Activated CD4-positive, alpha-beta T cell treated with anti-CD3 and anti-CD28 coated beads, Interleukin-2, Interleukin-4, amounts not matched to agents 100 ng/mL and 50 ng/mL, durations not matched to agents 16 hours and 8 hours (primary cell): ENCODE measurements around the gene DISP3.

Source experiments
- DNase-seq: peaks from one replicate; pipeline ENCODE4 v3.0.0-alpha.2; 2020; ENCODE audit warnings: low spot score

DISP3 gene

DNA sequence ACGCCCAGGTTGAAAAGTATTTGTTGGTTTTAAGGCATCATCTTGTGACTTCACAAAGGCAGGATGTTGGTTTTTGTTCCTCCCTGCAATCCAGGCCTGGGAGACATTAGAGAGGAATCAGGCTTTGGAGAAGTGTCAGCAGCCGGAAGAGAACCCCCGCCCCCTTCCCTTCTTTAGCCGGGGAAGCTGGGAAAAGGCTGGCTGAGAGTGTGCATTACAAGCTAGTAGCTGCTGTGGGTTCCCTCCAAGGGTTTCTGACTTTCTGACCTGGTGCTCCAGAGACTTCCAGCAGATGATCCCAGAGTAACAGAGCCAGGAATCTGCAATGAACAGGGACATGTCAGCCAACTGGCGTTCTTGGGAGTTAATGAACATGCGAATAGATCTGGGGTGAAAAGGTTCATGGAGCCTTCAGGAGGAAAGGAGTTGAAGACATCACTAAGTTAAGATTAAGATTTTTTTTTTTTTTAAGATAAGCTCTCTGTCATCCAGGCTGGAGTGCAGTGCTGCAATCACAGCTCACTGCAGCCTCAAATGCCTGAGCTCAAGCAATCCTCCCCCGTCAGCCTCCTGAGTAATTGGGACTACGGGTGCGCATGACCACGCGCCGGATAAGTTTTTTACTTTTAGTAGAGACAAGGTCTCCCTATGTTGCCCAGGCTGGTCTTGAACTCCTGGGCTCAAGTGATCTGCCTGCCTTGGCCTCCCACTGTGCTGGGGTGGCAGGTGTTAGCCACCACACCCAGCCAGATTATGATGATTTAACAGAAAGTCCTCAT is 7.5 kb downstream of the DISP3 start:
- DNase-seq, result no peak

DNA sequence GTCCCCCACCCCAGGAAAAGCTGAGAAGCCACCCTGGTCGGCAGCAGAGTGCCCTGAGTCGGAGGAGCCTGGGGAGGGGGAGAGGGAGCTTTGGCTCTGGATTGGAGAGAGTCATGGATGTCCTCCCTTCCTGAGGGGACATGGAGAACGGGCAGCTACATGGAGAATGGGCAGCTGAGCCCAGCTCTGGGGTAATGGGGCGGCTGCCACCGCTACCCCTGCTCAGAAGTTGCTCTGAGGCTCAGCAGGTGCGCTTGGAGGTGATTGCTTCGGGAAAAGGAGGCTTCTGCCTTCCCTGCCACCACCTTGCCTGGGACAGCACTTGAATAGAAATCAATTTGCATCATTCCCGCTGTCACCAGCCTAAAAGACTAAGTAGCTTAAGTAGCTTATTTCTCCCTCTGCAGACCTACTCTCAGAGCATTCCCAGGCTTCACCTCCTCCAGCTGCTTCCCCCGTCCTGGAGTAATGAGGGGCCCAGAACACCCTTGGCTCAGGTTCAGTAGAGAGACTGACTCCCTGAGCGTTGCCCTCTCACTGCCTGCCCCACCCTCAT is 8.3 kb downstream of the DISP3 start:
- DNase-seq, result no peak

DNA sequence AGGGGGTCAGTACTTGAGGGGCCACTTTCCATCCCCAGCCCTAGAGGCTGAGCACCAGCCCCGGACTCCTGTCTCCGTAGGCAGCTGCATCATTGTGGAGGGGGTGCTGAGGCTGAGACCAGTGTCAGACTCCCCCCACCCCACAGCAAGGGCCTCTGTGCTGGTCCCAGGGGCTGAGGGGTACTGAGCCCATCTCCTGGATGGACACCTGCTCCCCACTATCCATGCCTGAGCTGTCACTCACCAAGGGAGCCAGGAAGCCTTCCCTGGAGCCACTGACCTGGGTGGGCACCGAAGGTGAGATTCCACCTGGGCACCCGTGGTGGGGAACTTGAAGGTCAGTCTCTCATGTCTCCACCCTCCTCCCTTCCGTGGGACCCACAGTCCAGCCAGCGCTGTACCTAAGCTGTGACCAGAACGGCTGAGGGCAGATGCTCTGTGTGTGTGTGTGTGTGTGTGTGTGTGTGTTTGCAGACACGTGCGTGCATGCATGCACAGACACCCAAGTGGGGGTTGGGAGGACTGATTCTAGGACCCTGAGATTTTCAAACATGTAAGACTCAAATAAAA is 9.3 kb downstream of the DISP3 start:
- DNase-seq, result no peak

DNA sequence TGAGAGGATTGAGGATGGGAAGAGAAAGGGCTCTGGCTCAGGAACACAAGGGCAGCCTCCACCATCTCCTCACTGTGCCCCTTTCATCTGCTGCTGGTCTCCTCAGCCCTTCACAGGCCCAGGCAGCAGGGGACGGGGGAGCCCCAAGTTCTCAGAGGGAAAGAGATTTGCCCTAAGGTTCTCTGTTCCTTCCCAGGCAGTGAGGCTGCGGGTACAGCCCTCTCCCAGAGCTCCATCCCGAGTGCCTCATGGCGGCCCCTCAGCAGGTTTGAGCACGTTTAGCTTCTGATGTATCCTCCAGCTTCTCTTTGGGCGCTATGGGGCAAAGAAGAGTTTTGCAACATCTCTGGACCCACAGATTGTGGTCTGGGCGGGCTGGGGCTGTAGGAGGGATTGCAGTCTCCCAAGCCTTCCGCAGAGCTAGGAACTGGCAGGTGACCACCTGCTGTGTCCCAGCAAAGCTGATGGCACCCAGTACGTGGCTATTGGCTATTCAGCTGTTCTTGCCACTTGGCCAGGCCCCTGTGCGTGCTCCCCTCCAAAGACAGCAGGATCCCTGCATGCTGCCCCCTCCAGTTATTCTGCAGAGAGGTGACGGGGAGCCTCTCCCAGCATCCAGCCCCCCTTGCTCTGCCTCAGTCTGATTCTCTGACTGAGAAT is 10.1 kb downstream of the DISP3 start:
- no peak for DNase-seq

DNA sequence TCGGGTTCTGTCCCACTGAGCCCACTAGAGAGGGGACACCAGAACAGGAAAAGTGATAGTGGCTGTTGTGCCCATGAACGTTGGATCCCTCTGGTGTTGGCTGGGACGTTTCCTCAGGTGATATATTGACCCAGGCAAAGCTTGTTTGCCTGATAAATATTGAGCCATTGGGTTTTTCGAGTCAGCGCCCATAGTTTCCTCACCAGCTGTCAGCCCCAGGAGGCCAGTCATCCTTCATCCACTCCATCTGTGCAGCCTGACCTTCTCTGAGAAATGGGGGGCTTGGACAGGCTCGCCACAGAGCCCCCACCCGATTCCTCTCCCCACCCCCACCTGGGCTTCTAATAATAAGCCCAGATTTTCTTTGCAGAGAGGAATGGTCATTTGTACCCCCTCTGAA is 13.3 kb downstream of the DISP3 start:
- no peak for DNase-seq

DNA sequence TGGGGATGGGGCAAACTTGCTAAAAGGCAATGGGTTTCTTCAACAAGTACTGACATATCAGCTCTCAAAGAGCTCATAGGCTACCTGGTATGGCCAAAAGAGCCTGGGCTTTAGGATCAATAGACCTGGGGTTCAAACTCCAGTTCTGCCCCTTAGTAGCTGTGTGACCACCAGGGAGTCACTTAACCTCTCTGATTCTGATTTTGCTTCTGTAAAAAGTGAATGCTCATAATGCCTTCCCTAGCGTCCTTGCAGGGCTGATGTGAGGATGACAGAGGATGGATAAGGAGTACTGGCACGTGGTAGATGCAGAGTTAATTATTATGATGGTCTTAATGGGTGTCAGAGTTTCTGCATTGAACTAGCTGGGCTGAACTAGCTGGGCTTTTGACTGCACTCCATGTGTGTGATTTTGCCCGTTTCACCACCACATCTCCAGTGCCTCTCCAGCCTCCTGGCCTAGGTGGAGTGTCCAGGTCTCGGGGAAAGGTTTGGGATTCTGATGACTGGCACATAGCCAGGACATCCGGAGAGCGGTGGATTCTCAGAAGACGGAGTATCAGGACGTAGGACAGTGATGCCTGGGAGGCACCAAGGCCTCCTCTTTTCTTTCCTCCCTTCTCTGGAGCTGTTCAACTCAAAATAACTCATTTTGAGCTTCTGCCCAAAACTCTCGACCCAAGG is 15.2 kb downstream of the DISP3 start:
- no peak for DNase-seq

DNA sequence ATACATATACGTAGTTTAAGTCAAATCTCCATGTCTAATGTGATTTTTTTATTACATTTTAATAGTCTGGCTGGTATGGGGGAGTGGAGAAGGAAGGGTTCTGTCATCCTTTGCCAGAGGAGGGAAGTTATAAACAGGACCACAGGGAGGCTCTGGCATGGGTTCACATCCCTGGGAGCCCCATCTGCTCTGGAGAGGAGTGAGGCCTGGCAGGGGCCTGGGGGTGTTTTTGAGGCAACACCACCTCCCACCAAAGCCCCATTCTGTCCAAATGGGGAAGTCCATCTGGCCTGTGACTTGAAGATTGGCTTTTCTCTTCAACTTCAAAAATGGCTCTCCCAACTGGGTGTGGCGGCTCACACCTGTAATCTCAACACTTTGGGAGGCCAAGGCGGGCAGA is 15.8 kb downstream of the DISP3 start:
- DNase-seq, result no peak

DNA sequence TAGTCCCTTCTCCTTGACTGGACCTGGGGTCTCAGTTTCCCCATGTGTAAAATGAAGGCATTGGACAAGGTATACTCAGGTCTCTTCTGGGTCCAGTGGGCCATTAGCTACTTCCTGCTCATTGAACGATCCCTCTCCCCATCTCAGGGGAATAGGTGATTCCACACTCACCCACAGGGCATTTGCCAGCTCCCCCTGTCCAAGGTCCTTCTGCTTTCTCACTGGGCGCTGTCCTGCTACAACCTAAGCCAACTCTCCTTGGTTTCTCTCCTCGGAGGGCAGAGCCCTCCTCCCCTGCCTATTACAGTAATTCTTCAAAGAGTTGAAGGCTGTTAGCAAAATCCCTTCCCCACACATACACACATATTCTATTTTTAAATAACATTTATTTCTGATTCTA is 16.6 kb downstream of the DISP3 start:
- no peak for DNase-seq

DNA sequence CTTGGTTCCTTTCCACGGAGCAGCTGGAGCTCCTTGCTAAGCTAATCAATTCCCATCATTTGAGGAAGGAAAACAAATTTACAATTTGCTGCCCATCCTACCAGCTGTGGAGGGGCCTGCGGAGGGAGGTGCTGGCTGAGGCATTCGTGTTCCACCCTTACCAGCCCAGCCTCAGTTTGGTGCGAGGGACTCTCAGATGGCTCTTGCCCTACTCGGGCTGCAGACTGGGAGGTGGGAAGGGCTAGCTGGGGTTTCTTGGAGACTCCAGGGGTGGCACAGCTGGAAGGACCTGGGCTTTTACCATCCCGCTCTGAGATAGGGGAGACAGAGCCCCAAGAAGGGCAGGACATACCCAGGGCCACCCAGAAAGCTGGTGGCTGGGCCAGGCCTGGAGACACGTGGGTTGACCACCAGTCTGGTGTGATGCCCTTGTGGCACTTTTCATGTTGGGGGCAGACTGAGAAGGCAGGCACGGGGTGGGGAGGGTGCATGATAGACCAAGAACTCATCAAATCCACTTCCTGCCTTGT is 17.7 kb downstream of the DISP3 start:
- no peak for DNase-seq

DNA sequence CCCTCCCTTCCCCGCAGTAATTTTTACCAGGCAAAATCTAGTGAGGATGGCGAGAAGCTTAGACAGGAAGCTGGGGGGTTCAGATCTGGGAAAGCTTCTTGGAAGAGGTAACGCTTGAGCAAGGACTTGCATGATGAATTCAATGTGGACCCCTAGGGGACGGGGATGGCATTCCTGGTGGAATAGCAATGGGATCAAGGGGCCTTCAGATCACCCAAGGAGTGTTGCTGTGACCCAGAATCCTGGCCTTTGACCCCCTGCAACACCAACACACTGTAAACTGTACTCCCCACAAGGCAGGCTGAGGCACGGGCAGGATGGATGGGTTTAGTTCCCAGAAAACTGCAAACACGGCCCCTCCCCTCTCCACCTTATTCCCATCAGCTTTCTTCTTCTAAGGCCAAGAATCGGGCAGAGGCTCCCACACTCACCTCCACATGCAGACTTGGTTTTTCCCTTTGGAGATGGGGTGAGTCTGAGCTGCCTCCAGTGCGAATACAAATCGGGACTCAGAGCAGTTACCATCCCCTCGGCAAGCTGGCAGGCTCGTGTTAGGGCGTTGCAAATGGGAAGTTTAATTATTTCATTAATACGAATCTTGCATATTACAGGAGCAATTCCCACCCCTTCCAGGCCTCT is 20.1 kb downstream of the DISP3 start:
- DNase-seq, result no peak

DNA sequence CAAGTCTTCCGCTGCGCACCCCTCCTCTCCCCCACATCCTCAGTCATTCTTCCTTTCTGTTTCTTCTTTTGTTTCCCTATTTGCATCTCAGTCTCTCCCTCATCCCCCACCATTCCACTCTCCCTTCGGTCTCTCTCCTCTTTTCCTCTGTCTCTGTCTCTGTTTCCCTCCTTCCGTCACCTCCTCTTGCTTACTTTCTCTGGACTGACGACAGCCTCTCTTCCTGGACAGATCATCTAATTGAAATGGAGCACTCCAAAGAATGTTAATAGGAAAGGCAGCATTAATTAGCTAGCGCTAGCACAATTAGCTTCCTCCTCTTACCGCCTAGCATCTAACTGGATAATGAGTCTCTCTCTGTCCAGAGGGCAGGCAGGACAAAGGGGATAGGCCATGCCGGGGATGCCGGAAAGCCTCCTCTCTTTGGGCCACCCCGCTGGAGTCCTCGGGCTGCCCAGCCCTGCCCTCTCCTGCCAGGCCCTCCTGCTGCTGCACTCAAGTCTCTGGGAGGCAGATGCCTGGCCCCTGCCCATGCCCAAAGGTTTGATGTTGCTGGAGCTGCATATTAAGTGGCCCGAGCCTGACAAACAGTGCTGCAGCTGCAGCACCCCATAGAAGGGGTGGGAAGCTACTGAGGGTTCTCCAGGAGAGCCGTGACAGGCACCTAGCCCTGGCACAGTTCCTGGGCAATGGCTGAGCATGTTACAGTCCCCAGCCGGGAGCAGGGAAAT is 20.8 kb downstream of the DISP3 start:
- DNase-seq, result no peak

DNA sequence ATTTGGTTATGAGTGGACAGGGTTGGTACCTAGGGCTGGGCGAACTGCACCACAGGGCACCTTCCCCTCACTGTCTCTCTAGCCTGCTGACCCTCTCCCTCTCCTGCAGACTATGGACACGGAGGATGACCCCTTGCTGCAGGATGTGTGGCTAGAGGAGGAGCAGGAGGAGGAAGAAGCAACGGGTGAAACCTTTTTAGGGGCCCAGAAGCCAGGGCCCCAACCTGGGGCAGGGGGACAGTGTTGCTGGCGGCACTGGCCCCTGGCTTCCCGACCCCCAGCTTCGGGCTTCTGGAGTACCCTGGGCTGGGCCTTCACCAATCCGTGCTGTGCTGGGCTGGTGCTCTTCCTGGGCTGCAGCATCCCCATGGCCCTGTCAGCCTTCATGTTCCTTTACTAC is 21.9 kb downstream of the DISP3 start:
- no peak for DNase-seq

DNA sequence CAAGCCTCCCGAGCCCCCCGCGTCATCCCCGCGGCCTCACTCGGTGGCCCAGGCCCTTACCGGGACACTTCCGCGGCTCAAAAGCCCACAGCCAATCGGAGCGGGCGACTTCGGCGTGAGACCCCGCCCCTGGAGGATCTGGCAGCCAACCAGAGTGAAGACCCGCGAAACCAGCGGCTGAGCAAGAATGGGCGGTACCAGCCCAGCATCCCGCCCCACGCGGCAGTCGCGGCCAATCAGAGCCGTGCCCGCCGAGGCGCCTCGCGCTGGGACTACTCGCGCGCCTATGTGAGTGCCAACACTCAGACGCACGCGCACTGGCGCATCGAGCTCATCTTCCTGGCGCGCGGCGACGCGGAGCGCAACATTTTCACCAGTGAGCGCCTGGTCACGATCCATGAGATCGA is 22.5 kb downstream of the DISP3 start:
- no peak for DNase-seq

DNA sequence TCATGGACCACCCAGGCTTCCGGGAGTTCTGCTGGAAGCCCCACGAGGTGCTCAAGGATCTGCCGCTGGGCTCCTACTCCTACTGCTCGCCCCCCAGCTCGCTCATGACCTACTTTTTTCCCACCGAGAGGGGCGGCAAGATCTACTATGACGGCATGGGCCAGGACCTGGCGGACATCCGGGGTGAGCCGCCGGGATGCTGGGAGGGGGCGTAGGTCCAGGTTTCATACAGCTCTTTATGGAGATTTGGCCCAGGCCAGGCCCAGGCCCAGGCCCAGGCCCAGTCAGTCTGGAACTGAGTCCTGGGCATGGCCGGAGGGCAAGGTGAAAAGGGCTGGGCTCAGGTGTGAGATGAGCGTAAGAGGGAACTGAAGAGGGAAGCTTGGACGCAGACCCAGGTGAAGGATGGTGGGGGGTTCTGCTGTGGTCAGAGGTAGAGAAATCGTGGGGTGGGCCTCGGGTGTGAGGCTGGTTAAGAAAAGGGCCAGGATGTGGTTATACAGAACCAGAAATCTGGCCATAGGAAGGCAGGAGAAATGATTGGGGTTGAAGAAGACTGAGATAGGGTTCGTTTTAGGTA is 23.0 kb downstream of the DISP3 start:
- no peak for DNase-seq

DNA sequence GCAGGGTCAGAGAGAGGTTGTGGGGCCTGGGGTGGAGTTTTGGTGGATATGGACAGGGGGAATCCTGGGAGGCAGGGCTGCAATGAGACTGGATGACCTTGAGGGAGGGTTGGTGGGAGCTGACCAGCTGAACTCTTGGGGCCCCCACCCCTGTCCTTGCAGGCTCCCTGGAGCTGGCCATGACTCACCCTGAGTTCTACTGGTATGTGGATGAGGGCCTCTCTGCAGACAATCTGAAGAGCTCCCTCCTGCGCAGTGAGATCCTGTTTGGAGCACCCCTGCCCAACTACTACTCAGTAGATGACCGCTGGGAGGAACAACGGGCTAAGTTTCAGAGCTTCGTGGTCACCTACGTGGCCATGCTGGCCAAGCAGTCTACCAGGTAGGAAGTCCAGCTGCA is 23.6 kb downstream of the DISP3 start:
- DNase-seq, result no peak

DNA sequence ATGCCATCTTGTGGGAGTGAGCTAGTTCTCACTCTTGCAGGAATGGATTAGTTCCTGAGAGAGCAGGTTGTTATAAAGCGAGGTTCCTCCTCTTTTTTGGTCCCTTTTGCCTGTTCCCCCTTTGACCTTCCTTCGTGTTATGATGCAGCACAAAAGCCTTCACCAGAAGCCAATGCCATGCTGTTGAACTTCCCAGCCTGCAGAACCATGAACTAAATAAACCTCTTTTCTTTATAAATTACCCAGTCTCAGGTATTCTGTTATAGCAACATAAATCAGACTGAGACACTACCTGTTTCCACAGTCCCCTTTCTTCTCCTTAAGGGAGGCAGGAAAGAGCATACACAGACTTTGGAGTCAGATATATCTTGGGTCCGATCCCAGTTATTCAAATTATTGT is 25.6 kb downstream of the DISP3 start:
- DNase-seq, result no peak

DNA sequence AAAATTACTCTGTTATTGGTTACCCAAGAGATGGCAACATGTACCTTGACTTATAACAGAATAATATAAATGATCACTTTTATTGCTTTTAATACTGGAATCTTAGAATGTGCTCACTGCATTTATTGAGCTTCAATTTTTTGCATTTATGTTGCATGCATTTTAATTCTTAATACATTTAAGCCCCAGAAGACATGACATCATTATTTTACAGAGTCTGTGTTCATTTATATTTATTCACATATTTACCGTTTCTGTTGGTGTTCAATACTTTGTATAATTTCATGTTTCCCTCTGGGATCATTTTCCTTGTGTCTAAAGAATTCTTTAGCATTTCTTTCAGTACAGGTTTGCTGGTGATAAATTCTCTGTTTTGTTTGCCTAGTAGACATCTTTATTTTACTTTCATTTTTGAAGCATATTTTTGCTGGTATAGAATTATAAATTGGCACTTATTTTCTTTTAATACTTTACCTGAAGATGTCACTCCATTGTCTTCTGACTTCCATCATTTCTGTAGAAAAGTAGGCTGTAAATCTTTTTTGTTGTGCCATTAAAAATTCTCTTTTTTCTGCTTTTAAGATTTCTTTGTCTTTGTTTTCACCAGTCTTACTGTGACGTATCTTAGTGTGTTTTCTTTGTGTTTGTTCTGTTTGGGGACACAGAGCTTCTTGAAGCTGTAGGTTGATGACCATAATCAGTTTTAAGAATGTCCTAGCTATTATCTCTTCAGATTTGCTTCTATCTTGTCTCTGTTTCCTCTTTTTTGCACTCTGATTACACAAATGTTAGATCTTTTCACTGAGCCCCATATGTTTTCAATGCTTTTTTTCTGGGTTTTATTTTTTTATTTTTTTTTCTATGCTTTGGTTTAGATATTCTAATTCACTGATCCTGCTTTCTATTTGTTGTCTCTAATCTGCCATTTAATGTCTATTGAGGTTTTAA is 26.9 kb downstream of the DISP3 start:
- no peak for DNase-seq

DNA sequence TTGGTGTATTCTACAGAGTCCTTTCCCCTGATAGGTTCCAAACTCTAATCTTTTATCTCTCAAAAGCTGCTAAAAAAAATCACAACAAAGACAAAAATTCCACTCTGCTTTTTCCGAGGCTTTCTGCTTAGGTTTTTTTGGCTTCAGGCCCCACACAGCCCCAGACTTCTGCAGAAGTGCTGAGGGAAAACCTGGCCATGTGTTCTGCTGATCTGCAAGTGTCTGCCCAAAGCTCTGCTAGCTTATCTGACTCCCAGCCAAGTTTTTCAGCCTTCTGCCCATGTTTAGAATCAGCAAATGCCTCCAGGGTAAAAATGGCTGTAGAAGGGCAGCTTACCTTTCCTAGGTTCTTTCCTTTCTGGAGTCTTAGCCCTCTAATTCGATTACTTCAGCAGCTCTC is 28.4 kb downstream of the DISP3 start:
- no peak for DNase-seq

DNA sequence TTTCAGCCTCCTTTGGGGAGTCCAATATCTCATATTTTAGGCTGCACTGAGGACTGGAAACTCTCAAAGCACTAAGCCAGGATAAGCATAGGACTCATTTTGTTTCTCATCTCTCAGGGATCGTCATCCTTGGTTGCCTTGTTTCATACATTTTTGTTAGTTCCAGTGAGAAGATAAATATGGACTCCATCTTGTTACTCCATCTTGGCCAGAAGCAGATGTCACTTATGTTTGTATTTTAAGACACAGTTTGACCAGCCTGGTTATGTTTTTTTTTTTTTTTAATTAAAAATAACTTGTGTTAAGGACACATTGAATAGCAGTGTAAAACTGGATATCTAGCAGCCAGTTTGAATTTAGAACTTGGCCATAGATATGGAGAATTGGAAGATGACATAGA is 34.7 kb downstream of the DISP3 start:
- no peak for DNase-seq

DNA sequence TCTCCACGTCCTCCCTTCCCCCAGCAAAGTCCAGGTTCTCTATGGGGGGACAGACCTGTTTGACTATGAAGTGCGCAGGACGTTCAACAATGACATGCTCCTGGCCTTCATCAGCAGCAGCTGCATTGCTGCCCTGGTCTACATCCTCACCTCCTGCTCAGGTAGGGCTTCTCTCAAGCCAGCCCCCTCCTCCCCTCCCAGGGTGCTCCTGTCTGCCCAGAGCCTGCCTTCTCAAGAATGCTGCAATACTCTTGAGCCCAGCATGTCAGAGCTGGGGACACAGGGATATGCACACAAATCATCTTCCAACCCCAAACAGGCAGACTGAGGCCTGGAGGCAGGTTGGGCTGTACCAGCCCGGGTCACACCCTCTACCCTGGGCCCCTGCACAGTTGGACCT is 35.4 kb downstream of the DISP3 start:
- DNase-seq, result no peak
